Measurements from ENCODE around the gene APCDD1L.

- TF ChIP-seq CTCF (IDR thresholded peaks at IDR 0.05), result no peak
- no peak for TF ChIP-seq POLR2A (IDR thresholded peaks at IDR 0.05)
These were observed 65.4 kb downstream of the APCDD1L start for GRCh38 chr20:58449681-58450221.
